Hepatocyte (in vitro differentiated cells): Measurements from ENCODE around the gene CLEC2A. TPM values are rescaled to one million over a fixed set of nuclear protein-coding genes. Genes with fewer than 3 reads are reported as not detected.

Source experiments
- DNase-seq: peaks from one replicate; pipeline ENCODE4 v3.0.0-alpha.2; 2016; ENCODE audit warnings: low spot score
- H2AFZ ChIP-seq: fragments of 200-600 bp; sonication (generic); 2 replicates; pipeline ENCODE4 v1.6.0; 2016; ENCODE audit warnings: antibody characterized with exemption, mild to moderate bottlenecking
- H3K27ac ChIP-seq: fragments of 200-600 bp; sonication (generic); 2 replicates; pipeline ENCODE4 v1.5.1; 2016; ENCODE audit warnings: mild to moderate bottlenecking
- H3K27me3 ChIP-seq: fragments of 200-600 bp; sonication (generic); 2 replicates; pipeline ENCODE4 v1.6.1; 2016
- H3K36me3 ChIP-seq: fragments of 200-600 bp; sonication (generic); replicated peaks from 2 replicates; pipeline ENCODE4 v1.5.1; 2016; ENCODE audit warnings: low read depth; ENCODE audit not compliant: insufficient read depth
- H3K4me1 ChIP-seq: fragments of 200-600 bp; sonication (generic); 2 replicates; pipeline ENCODE4 v1.5.1; 2016; ENCODE audit warnings: mild to moderate bottlenecking, moderate library complexity; ENCODE audit not compliant: insufficient read depth
- H3K4me2 ChIP-seq: fragments of 200-600 bp; sonication (generic); 2 replicates; pipeline ENCODE4 v1.6.0; 2016
- H3K4me3 ChIP-seq: fragments of 200-600 bp; sonication (generic); 2 replicates; pipeline ENCODE4 v1.5.1; 2016; ENCODE audit warnings: mild to moderate bottlenecking
- H3K79me2 ChIP-seq: fragments of 200-600 bp; sonication (generic); 2 replicates; pipeline ENCODE4 v1.6.0; 2017; ENCODE audit warnings: mild to moderate bottlenecking
- H3K9me2 ChIP-seq: fragments of 200-600 bp; sonication (generic); replicated peaks from 2 replicates; pipeline ENCODE4 v1.6.0; 2017; ENCODE audit warnings: mild to moderate bottlenecking; ENCODE audit not compliant: insufficient read depth
- H3K9me3 ChIP-seq: fragments of 200-600 bp; sonication (generic); 2 replicates; pipeline ENCODE4 v1.5.1; 2016; ENCODE audit warnings: low read depth, mild to moderate bottlenecking
- H4K20me1 ChIP-seq: fragments of 200-600 bp; sonication (generic); 2 replicates; pipeline ENCODE4 v1.6.0; 2016; ENCODE audit warnings: mild to moderate bottlenecking; ENCODE audit not compliant: insufficient read depth, poor library complexity, severe bottlenecking
- CTCF ChIP-seq: fragments of 200-600 bp; sonication (generic); IDR thresholded peaks from 2 replicates; pipeline ENCODE4 v1.5.1; 2016; ENCODE audit warnings: antibody characterized with exemption, mild to moderate bottlenecking; ENCODE audit not compliant: poor library complexity
- EZH2 ChIP-seq: fragments of 200-600 bp; sonication (generic); IDR thresholded peaks from 2 replicates; pipeline ENCODE4 v1.6.1; 2016; ENCODE audit warnings: antibody characterized with exemption, mild to moderate bottlenecking, borderline replicate concordance
- EZH2phosphoT487 ChIP-seq: fragments of 200-600 bp; sonication (generic); IDR thresholded peaks from one replicate; pipeline ENCODE4 v1.6.1; 2018; ENCODE audit warnings: antibody characterized with exemption, mild to moderate bottlenecking, low read depth, moderate library complexity; ENCODE audit not compliant: unreplicated experiment, severe bottlenecking
- WGBS: methylation state at CpG from one replicate; pipeline ENCODE4 v1.1.6; 2016; ENCODE audit warnings: low lambda C conversion rate; ENCODE audit errors: missing lambda C conversion rate; 5-methylcytosine and 5-hydroxymethylcytosine counted together
- polyA plus RNA-seq: library from polyadenylated mRNA; unstranded; fragments of >200 nt; fragmentation: Nextera tagmentation; extraction: Ambion mirVana; gene quantifications from 2 replicates; pipeline ENCODE4 v1.2.1, GENCODE V29; 2016
- total RNA-seq: library from RNA; depleted of rRNA; stranded (reverse); fragments of >200 nt; gene quantifications from 2 replicates; pipeline ENCODE4 v1.2.3, GENCODE V29; 2014

The CLEC2A gene
- total and polyA plus RNA-seq, 2 experiments from 2014 or later = not detected

DNA sequence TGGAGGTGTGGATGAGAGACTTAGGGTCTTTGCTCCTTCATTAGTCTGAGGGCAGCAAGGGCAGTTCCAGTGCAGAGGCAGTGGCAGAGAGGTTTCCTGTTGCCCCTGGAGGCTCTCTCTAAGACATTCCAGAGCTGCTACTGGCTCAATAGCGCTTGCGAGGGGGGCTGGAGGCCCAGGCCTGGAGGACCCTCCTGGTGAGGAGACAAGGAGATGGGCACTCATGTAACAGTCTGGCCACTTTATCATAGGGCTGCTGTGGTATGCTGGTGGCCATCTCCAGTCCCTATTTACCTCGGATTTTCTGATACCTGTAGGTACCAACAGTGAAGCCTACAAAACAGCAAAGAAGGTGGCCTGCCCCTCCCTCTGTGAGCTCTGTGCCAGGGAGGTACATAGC is 12.7 kb downstream of the CLEC2A start:
- H3K27ac ChIP-seq = no peak overlapping the region
- H2AFZ ChIP-seq = no peak overlapping the region
- H3K4me1 ChIP-seq = no peaks in the 10 kb centered on the region
- WGBS = 91% methylated on average over 3 of the region's 3 CpGs
- H3K9me2 ChIP-seq = no peaks in the 10 kb centered on the region
- H3K4me3 ChIP-seq = no peak overlapping the region
- no peak for DNase-seq
- H3K79me2 ChIP-seq = no peaks in the 10 kb centered on the region
- no peaks in the 10 kb centered on the region for H3K27me3 ChIP-seq
- H3K9me3 ChIP-seq = no peaks in the 10 kb centered on the region
- no peak overlapping the region for H3K4me2 ChIP-seq
- TF ChIP-seq EZH2 (no peak), CTCF (no peak), EZH2phosphoT487 (no peak)
- no peaks in the 10 kb centered on the region for H4K20me1 ChIP-seq
- H3K36me3 ChIP-seq = peaks cover 4% of the 10 kb centered on the region

DNA sequence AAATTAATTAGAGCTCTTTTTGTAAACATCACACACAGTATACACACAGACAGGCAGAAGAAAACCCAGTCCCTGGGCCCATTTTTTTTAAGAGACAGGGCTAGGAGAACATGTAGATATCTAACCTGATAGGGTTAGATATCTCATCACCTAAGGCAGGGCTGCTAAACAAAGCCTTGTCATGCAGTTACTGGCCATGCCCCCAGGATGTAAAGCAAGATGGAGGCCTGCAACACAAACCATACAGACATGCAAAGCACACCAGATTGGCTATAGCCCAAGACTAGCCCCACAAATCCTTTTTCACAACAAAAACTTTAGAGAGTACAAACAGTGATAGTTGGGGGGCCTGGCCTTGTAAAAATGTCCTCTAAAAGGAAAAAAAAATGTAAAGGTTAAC is 20.5 kb downstream of the CLEC2A start:
- Histone ChIP-seq H3K36me3 (no peaks in the 10 kb centered on the region), H2AFZ (peak overlapping the region; percentile 6), H3K4me3 (no peak overlapping the region), H3K9me3 (no peaks in the 10 kb centered on the region), H3K9me2 (no peaks in the 10 kb centered on the region), H3K4me1 (peaks cover 23% of the 10 kb centered on the region), H4K20me1 (no peaks in the 10 kb centered on the region), H3K27ac (peak overlapping the region; percentile 92), H3K4me2 (peak overlapping the region; percentile 52), H3K79me2 (peaks cover 2% of the 10 kb centered on the region), H3K27me3 (no peaks in the 10 kb centered on the region)
- no peak for DNase-seq
- no peak for TF ChIP-seq EZH2
- TF ChIP-seq EZH2phosphoT487 = no peak
- TF ChIP-seq CTCF = no peak

GRCh38 chr12:9910716-9911421 is 21.3 kb downstream of the CLEC2A start:
- Histone ChIP-seq H3K79me2 (peaks cover 2% of the 10 kb centered on the region), H3K27me3 (no peaks in the 10 kb centered on the region), H3K9me2 (no peaks in the 10 kb centered on the region), H3K36me3 (no peaks in the 10 kb centered on the region), H3K4me1 (peaks cover 23% of the 10 kb centered on the region), H3K9me3 (no peaks in the 10 kb centered on the region), H3K4me3 (no peak overlapping the region), H4K20me1 (no peaks in the 10 kb centered on the region), H3K4me2 (peak overlapping the region; percentile 52), H3K27ac (peak overlapping the region; percentile 92), H2AFZ (no peak overlapping the region)
- DNase-seq = peak; percentile 74
- TF ChIP-seq CTCF (no peak), EZH2 (no peak), EZH2phosphoT487 (no peak)
- 58% methylated on average over 7 of the region's 7 CpGs for WGBS
